Measurements from ENCODE around the gene SMIM43. TPM values are rescaled to one million over a fixed set of nuclear protein-coding genes. Genes with fewer than 3 reads are reported as not detected.

SMIM43 gene
- total and polyA plus RNA-seq, 9 of the 15 experiments (the other 6 are each of a cell fraction or from before 2014, with no cell fraction given): not detected

DNA sequence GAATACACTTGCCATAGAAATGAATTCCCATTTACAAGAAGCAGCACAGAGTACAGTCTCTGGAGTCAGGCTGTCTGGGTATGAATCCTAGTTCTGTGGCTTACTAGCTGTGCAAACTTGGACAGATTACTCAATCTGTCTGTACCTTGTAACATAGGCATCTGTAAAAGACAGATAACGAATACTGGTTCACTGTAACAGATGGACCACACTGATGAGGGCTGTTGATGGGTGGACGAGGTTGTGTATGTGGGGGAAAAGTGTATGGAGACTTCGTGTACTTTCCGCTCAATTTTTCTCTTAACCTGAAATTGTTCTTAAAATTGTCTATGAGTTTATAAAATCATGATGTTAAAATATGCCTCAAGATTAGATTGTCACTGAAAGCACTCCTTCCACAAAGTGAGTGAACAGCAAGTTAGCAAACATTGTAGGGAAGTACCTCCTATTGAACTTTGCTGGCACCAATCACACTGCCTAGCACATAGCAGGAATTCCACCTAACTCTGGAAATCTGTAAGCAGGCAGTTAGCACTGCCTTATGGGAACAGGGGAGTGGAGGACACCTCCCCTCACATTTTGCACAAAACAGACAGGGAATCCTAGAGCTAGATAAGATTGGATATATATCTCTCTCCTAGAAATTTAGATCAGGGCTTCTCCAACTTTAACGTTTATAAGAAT, 29.7 kb upstream of the SMIM43 start (continued):
- TF ChIP-seq ILF3 (IDR thresholded peaks at IDR 0.05; ENCODE audit: borderline replicate concordance) (no peak), EP400 (IDR thresholded peaks at IDR 0.05) (peak; percentile 32; the same call in 1 of the 2 replicates), SMC3 (conservative IDR thresholded peaks at IDR 0.05; ENCODE audit: insufficient read depth, low read depth, low read length) (no peak), KDM1A (IDR thresholded peaks at IDR 0.05) (peak; percentile 98), KAT7 (CRISPR knock-in tag; IDR thresholded peaks at IDR 0.05; ENCODE audit: borderline replicate concordance) (no peak), TFE3 (CRISPR knock-in tag; IDR thresholded peaks at IDR 0.05) (no peak), MYC (IDR thresholded peaks at IDR 0.05; ENCODE audit: low read depth, low read length) (peak; percentile 20; the same call in 1 of the 2 replicates), MYC (CRISPR knock-in tag; IDR thresholded peaks at IDR 0.05; ENCODE audit: borderline replicate concordance, low read depth) (no peak), DLX4 (CRISPR knock-in tag; IDR thresholded peaks at IDR 0.05) (no peak), RFX7 (CRISPR knock-in tag; IDR thresholded peaks at IDR 0.05) (no peak), TRIM24 (IDR thresholded peaks at IDR 0.05) (peak; percentile 95 to 96), RBM34 (IDR thresholded peaks at IDR 0.05; ENCODE audit: borderline replicate concordance, insufficient read depth, low read length) (no peak), FOXK2 (conservative IDR thresholded peaks at IDR 0.05 in 1 of 2, IDR thresholded peaks at IDR 0.05 in 1 of 2; ENCODE audit: low read depth in 2 of 2) (peak; percentile 76 to 86; a peak in 3 of 4 replicates), THRAP3 (IDR thresholded peaks at IDR 0.05; ENCODE audit: borderline replicate concordance) (no peak), KLF16 (IDR thresholded peaks at IDR 0.05) (peak; percentile 96), ZNF707 (CRISPR knock-in tag; conservative IDR thresholded peaks at IDR 0.05) (no peak), ETV6 (IDR thresholded peaks at IDR 0.05; ENCODE audit: borderline replicate concordance in 1 of 2, low read depth in 2 of 2, low read length in 1 of 2) (no peak), ETV6 (CRISPR knock-in tag; IDR thresholded peaks at IDR 0.05; ENCODE audit: borderline replicate concordance) (no peak), ZKSCAN8 (CRISPR knock-in tag; IDR thresholded peaks at IDR 0.05) (no peak)
- TF ChIP-seq, protein P1, sequence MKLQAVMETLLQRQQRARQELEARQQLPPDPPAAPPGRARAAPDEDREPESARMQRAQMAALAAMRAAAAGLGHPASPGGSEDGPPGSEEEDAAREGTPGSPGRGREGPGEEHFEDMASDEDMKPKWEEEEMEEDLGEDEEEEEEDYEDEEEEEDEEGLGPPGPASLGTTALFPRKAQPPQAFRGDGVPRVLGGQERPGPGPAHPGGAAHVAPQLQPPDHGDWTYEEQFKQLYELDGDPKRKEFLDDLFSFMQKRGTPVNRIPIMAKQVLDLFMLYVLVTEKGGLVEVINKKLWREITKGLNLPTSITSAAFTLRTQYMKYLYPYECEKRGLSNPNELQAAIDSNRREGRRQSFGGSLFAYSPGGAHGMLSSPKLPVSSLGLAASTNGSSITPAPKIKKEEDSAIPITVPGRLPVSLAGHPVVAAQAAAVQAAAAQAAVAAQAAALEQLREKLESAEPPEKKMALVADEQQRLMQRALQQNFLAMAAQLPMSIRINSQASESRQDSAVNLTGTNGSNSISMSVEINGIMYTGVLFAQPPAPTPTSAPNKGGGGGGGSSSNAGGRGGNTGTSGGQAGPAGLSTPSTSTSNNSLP (IDR thresholded peaks at IDR 0.05; ENCODE audit: borderline replicate concordance, low read depth, low read length): 0 out of 2 replicates have a peak, but pooled peaks have one; percentile 19
